IPS-18c (cell line): ENCODE results near the gene WNK4.
"Not testable (repeated sequence)": the region's sequence is repeated elsewhere in the genome, so short reads cannot be mapped to it uniquely, and the experiment has no call there.

Source experiments
- H3K4me3 ChIP-seq: 2 replicates; pipeline ENCODE4 v1.7.0; 2013; ENCODE audit warnings: low read depth, mild to moderate bottlenecking, low read length, moderate library complexity; ENCODE audit not compliant: insufficient read depth
- H3K9me3 ChIP-seq: one replicate; pipeline ENCODE4 v1.6.1; 2013; ENCODE audit warnings: mild to moderate bottlenecking, low read length, moderate library complexity; ENCODE audit not compliant: control insufficient read depth, insufficient read depth

Gene WNK4

GRCh38 chr17:42779936-42780850, at the start of gene WNK4:
Gene WNK4, plus strand, starts transcription at chr17:42780610. Its CDS starts 89 bp downstream, at chr17:42780699.
- no peaks in the 10 kb centered on the region for H3K9me3 ChIP-seq
- peak within 1 kb of the TSS; percentile 64 for H3K4me3 ChIP-seq

- H3K9me3 ChIP-seq, result no peaks in the 10 kb centered on the region
- H3K4me3 ChIP-seq, result no peak overlapping the region
Observed at GRCh38 chr17:42740699-42741098, 39.7 kb upstream of the WNK4 start.

GRCh38 chr17:42742916-42743315, 37.5 kb upstream of the WNK4 start:
- not testable (repeated sequence) for H3K4me3 ChIP-seq, H3K9me3 ChIP-seq

- H3K9me3 ChIP-seq, result no peaks in the 10 kb centered on the region
Observed at GRCh38 chr17:42743595-42744282, 36.7 kb upstream of the WNK4 start.

GRCh38 chr17:42744283-42744805, 36.1 kb upstream of the WNK4 start:
- Histone ChIP-seq H3K9me3 (no peaks in the 10 kb centered on the region), H3K4me3 (peak overlapping the region; percentile 73)

More at GRCh38 chr17:42743595-42744282, 36.7 kb upstream of the WNK4 start:
- peak overlapping the region; percentile 73 for H3K4me3 ChIP-seq

- H3K4me3 ChIP-seq, result peak within 1 kb of the TSS; percentile 73
Observed at GRCh38 chr17:42744806-42745617, 35.4 kb upstream of the WNK4 start, which contains the start of gene EZH1. Gene EZH1, minus strand, starts transcription at chr17:42745040. Its CDS starts 16,099 bp downstream, at chr17:42728941.

GRCh38 chr17:42748202-42748907, 32.1 kb upstream of the WNK4 start:
- Histone ChIP-seq H3K4me3 (no peak overlapping the region), H3K9me3 (no peaks in the 10 kb centered on the region)

More at GRCh38 chr17:42744806-42745617, 35.4 kb upstream of the WNK4 start, which contains the start of gene EZH1:
- no peaks in the 10 kb centered on the region for H3K9me3 ChIP-seq

- Histone ChIP-seq H3K4me3 (no peak overlapping the region), H3K9me3 (no peaks in the 10 kb centered on the region)
Observed at GRCh38 chr17:42748908-42749798, 31.3 kb upstream of the WNK4 start.

GRCh38 chr17:42750739-42751344, 29.6 kb upstream of the WNK4 start:
- Histone ChIP-seq H3K9me3 (no peaks in the 10 kb centered on the region), H3K4me3 (no peak overlapping the region)

- H3K4me3 ChIP-seq, result no peak overlapping the region
- no peaks in the 10 kb centered on the region for H3K9me3 ChIP-seq
Observed at GRCh38 chr17:42751628-42752027, 28.8 kb upstream of the WNK4 start.

GRCh38 chr17:42754782-42755181, 25.6 kb upstream of the WNK4 start:
- no peaks in the 10 kb centered on the region for H3K9me3 ChIP-seq
- H3K4me3 ChIP-seq, result no peak overlapping the region

- Histone ChIP-seq H3K4me3 (peak overlapping the region; percentile 72), H3K9me3 (no peaks in the 10 kb centered on the region)
Observed at GRCh38 chr17:42759982-42760651, 20.3 kb upstream of the WNK4 start.

GRCh38 chr17:42760652-42761581, 19.5 kb upstream of the WNK4 start, which contains the start of gene RAMP2:
Gene RAMP2, plus strand, starts transcription at chr17:42761227. Its CDS starts 35 bp downstream, at chr17:42761262.
- H3K9me3 ChIP-seq, result no peaks in the 10 kb centered on the region
- peak within 1 kb of the TSS; percentile 72 for H3K4me3 ChIP-seq

- Histone ChIP-seq H3K4me3 (peak overlapping the region; percentile 72), H3K9me3 (no peaks in the 10 kb centered on the region)
Observed at GRCh38 chr17:42761638-42762037, 18.8 kb upstream of the WNK4 start.
